IPS DF 4.7 (cell line): Measurements from ENCODE around the gene EDIL3.

ENCODE experiments used
- DNase-seq: peaks from one replicate; pipeline ENCODE4 v3.0.0-alpha.2; 2013; ENCODE audit warnings: low spot score; ENCODE audit errors: extremely low read depth

Gene EDIL3

DNA sequence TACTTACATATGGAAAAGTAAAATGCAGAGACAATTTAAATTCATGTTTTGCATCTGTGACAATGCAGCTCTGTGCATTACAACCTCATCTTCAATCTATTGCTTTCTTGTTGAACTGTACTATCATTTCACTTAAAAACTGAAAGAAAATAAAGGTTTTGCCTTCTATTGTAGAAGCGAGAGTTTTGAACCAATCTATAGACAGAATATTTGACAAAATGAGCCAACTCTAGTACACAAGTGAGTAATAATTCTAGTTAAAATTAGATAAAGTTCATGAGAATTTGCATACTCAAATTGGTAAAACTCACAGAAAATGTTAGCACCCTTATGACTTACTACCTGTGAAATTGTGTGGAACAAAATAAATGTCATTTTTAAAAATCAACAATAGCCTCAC, 123.7 kb downstream of the EDIL3 start:
- DNase-seq = no peak

DNA sequence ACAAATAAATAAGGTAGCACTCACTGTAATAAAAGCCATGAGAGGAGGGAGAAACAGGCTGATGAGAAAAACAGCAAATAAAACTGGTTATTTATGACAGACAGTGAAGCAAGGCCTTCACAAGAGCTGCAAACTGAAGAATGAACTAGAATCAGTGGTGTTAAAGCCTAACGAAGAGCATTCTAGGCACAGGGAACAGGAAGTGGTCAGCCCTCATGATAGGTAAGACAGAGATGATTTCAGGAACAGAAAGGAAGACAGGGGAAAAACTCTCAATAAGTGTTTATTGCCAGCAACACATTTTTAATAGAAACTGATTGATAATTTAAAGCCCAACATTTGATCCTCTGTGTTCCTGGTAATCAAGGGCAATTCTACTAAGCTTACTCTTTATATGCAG, 124.5 kb downstream of the EDIL3 start:
- no peak for DNase-seq

DNA sequence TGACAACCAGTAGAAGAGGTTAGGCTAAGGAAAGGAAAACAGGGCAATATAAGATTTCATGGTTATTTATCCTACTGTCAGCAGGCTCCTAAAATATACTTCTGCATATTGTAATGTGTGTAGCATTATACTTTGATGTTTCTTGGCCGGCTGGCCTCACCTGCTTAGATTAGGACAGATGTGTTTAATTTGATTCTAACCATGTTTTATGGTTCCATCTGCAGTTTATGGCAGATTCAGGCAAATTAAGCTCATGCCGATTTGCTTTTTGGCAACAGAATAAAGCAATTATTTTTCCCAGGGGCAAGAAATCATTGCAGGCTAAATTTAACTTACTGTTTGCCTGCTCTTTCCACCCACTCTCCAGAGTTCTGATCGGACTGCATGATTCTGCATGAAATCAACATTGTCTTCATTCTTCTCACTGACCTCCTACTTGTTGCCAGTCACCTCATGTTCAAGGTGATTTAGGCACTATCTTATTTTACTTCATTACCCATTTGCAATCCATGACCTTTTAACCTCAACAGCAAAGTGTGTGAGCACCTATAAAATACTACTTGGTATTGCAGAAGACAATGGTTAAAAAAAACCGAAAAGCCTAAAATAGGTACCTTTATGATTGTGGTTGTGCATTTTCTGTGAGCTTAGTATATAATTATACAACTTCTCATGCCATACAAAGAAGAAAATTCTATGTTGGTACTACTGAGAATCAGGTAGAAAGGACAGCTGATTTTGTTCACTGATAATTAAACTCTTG, 125.2 kb downstream of the EDIL3 start:
- DNase-seq = no peak

DNA sequence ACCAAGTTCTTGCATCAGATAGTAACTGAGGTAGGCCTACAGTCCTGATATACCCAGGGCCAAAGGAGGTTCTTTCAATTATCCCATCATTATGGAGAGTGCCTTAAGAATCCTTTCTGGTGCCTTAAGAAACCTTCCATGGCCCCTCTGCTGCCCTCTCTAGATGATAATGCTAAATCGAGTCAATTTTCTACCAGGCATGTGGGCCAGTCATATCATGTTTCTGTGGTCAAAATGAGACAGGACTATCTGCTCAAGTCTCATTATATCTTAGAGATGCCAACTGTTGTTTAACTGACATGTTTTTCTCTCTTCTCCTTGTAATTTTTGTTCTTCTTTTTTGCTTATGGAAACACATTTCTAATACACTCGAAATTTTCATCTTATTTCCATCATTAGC, 127.6 kb downstream of the EDIL3 start:
- no peak for DNase-seq

DNA sequence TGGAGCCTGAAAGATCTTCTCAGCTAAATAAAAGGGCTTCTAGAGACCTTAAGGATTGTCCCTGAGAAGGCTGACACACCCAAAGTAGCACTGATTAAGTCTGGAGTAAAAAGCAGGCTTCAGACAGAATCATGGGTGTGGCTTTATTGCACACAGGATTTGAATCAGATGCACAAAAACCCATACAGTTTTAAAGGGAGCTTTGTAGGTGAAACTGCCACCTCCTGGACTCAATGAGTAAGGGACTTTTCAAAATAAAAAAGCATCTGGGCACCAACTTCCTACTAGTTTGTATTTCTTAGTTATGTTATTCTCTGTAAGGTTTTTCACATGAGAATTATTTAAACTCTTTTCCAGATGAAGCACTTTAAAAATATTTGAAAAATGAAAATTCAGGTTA, 129.4 kb downstream of the EDIL3 start:
- DNase-seq = no peak

DNA sequence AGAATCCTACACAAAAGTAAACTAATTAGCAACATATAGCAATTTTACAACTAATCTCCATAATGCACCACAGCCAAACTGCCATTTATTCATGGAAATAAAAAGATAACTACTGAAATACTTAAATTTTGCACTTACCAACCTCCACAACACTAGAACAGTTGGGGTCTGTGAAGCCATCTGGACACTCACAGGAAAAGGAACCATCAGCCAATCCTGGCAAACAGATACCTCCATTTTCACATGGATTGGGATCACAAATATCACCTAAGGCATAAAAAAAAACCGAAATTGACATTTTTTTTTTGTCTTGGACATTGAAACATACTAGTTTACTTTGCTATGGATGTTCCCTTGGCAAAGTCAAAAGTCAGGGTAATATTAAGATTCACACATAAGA, 130.7 kb downstream of the EDIL3 start:
- no peak for DNase-seq

DNA sequence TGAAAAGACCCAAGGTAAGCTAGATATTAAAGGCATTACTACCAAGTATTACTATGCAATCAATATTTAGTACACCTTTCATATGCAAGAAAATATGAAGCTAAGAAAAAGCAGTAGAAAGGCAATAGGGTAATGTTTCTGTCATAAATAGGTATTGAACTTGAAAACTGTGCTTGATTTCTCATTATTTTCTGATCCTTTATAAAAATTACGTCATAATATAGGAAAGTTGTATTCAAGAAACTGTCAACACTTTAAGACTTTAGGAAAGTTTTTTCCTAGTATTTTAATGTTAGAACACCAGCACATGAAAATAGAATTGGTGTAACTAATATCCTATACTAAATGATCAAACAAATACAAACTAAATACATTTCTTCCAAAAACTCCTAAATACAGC, 133.2 kb downstream of the EDIL3 start:
- DNase-seq = no peak

DNA sequence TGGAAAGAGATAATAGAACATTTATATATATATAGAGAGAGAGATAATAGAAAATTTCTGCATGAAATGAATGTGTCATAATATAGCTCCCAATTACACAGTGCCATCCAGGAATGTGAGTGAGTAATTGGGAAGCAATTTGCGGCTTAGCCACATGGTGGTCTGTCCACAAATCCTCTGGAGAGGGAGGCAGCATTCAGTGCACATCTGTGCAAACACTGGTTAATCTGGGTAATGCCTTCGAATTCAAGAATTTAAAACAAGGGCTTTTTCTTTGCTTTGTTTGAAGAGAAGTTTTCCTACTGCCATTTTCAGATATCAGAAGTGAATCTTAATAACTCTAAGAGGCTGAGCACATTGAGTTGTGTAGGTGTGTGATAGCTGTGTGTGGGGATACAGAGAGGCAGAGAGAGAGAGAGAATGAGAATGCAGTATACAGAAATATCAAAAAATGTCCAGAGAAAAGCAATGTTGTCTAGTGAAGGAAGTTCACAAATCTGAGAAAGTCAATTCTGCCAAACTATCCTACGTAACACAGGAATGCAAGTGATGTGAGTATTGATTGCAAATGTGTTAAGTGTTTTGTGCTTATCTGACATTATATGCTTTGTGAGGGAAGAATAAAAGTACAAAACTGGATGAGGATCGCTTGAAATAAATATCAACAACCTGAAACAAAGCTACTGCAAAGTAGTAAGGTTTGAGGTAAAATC, 134.6 kb downstream of the EDIL3 start:
- DNase-seq = no peak

DNA sequence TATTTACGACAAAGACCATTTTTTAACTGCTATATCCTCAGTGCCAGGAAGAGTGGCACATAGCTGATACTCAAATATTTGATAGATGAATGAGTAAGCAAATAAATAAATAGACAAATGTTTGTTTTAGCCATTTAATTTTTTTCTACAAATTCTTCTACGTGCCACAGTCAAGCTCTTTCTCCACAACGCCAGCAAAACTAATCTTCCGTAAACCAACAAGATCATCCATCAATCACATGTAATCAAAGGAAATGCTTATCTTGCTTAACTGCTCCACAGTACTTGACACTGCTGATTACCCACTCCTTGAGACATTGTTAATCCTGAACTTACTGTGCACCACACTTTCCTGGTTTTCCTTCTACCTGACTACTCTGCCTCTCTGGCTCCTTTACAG, 136.7 kb downstream of the EDIL3 start:
- DNase-seq = no peak

DNA sequence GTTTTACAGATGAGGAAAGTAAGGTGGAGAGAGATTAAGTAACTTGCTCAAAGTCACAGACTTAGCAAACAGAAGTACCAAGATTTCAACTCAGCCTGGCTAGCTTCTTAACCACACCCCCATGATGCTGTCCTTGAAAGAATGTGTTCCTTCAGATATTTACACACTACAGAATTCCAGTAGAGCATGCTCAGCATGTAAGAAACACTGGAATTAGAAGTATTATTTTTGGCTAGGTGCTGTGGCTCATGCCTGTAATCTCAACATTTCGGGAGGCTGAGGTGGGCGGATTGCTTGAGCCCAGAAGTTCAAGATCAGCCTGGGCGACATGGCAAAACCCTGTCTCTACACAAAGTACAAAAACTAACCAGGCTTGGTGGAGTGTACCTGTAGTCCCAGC, 142.4 kb downstream of the EDIL3 start:
- DNase-seq = no peak

DNA sequence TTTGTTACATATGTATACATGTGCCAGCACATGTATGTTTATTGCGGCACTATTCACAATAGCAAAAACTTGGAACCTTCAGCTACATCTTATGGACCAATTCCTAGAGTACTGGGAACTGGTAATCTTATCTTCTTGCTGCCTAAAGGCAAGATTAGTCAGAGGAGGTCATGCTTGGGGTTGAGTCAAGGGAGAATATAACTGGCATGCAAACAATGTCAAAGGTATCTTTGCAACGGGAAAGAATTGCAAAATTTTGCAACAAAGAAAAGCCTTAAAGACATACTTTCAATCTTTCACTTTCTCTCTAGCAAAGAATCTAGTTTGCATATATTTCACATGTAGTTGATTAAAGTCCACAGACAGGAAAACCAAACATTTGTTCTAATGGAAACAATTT, 145.2 kb downstream of the EDIL3 start:
- DNase-seq = no peak

DNA sequence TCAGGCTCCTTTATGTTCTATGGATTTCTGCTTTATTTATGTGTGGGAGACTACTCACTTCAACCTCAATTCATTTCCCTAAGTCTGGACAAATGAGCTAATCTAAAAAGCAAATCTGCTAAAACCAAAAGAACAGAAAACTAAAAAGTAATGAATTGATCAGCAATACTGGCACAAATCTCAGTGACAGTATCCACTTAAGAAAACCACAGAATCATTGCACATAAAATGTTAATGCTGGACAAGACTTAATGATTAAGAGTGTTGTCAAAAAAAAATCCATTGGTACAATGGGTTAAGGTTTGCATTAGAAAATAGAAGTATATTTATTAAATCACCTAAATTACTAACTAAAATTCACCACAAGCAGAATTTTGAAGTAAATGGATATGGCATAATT, 147.6 kb downstream of the EDIL3 start:
- no peak for DNase-seq

DNA sequence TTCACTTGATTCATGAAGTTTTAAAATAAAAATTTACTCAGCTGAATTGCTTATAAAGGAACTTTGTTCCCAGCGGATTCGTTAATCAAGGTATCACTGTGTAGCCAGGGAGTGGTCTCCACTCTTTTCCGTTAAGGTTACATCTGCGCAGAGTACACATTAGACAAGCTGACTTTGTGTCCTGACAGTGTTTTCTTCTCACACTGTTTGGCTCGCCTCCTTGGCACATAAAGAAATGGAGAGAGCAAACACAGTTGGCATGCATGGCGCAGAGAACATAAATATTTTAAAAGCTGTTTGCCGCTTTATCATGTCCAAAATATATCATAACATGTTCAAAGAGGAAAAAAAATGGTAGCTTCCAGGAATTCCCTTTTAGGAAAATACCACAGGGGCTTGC, 153.2 kb downstream of the EDIL3 start:
- DNase-seq = no peak

DNA sequence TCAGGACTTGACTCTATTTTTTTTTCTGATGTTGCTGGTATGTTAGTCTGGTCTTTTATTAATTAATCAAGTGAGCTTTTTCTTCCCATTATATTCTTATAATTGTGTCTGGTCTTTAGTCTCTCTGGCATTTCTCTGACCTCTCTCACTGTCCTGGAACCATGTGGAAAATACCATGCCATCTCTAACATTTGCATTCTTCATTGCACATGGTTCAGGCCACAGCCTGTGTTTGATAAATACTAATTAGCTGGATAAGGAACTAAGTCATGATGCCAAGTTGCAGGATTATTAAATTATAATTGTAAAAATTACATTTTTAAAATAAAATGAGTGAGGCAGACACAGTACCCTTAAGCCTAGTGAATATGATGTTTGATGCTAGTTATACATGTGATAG, 155.6 kb downstream of the EDIL3 start:
- DNase-seq = no peak

DNA sequence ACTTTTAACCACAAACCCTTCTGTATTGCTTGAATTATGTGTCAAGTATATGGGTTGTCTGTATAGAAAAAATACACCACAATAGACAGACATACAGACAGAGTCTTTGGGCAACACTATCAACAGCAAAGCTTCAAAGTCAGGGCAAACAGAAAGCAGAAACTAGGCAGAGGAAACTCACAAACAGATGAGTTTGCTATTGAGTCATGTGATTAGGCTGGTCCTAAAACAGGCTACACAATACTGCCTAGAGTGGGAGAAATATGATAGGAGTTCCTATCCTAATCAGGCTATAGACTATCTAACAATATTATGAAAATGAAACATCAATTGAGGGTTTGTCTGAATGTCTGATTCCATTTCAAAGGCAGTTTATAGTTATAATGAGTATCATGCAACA, 156.4 kb downstream of the EDIL3 start:
- DNase-seq = no peak

DNA sequence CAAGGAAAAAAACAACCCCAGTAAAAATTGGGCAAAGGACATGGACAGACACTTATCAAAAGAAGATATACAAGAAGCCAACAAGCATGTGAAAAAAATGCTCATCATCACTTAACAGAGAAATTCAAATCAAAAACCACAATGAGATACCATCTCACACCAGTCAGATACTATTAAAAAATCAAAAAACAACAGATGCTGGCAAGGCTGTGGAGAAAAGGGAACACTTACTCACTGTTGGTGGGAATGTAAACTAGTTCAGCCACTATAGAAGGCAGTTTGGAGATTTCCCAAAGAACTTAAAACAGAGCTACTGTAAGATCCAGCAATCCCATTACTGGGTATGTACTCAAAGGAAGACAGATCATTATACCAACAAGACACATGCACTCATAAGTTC, 157.4 kb downstream of the EDIL3 start:
- no peak for DNase-seq

DNA sequence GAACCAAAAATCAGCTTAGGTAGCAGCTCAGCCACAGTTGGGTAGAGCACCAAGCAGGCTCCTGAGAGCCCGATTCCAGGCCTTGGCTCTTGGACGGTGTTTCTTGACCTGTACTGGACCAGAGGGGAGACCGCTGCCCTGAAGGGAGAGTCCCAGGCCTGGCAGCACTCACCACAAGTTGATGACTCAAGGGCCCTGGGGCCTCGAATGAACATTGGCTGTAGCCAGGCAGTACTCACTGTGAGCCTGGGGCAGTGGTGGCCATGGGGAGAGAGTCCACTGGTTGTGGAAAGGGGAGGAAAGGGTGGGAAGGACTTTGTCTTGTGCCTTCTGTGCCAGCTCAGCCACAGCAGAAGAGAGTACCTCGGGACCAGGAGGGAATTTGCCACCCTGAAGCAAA, 166.1 kb downstream of the EDIL3 start:
- no peak for DNase-seq

DNA sequence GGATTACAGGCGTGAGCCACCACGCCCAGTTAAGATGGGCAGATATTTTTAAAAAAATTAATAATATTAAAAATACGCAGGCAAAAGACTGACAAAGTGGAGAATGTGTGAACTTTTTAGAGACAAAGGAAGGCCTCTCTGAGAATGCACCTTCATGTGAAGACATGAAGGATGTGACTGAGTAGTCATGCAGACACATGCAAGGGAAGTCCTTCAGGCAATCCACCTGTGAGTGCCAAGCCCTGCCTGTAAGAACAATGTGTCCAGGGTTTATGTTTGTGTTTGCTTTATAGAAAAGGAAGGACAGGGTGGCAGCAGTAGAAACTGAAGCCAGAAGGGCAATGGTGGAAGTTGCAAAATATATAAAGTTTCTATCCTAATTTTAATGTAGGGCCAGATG, 169.2 kb downstream of the EDIL3 start:
- DNase-seq = no peak

DNA sequence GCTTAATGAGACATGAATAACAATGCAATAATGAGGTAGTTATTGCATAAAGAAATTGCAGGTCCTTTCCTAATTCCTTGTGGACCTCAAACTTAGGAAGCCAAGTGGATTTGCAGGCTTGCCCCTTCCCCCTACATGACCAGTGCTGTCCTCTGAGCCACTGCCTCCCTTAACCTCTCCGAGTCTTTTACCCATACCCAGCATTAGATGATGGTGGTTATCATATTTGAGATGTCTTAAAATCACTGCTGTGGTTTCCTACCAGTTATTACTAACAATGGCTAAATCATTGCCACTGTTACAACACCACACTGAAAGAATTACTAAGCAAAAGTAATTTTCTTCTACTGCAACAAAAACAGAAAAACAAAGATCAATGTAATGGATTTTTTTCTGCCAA, 170.8 kb downstream of the EDIL3 start:
- DNase-seq = no peak

DNA sequence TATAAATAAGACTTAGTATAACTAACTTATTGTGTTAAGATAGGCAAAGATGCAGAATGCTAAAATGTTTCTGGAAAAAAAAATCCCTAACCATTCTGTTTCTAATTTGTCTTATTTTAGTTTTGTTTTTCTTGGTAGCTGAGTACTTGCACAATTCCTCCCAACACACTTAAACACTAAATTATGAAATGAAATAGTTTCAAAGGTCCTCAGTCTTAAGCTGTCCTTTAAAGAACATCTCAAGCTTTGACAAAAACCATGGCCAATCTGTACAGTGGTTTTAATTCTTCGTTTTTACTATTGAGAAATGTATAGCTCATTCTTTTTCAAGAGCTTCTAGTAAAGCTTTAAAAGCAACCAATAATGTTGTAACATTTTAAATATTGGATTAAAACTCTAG, 171.5 kb downstream of the EDIL3 start:
- DNase-seq = no peak

DNA sequence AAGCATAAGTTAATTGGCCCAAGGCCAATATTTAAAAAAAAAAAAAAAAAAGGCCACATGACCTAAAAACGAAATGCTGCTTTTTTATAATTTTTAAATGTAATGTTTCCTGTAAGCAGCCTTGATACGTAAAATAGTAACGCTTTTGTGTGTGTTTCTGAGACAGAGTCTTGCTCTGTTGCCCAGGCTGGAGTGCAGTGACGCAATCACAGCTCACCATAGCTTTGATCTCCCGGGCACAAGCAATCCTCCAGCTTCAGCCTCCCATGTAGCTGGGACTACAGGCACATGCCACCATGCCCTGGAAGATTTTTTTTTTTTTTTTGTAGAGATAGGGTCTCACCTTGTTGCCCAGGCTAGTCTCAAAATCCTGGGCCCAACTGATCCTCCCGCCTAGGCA, 179.9 kb downstream of the EDIL3 start:
- DNase-seq = no peak

DNA sequence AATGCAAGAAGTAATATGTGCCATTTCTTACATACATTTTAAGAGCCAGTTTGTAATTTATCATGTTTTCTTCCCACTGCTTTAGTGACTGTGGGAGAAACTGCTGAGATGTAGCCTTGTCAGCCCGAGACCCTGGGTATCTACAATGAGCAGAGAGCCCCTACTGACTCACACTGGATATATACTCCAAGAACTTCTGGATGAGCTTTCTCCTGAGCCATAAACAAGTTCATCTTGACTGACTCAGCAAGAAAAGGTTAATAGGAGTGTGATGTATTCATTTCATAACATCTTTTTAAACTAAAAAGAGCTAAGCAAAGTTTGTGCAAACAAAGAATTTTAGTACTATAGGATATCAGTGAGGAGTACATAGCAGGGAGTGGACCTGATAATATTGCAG, 182.5 kb downstream of the EDIL3 start:
- no peak for DNase-seq

DNA sequence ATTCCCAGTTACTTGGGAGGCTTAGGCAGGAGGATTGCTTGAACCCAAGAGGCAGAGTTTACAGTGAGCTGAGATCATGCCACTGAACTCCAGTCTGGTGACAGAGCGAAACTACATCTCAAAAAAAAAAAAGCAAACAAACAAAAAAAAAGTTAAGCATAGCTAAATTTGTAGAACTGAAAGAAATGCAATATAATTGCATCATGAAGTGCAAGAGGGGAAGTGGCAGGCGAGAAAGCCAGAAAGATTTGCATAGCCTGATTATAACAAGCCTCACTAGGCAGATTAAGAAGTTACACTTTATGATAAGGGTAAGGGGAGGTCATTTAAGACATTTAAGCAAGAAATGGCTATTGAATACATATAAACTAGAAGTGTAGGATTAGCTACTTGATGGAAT, 187.1 kb downstream of the EDIL3 start:
- DNase-seq = no peak
